H9 (cell line): ENCODE measurements around the gene DAAM2. TPM values are rescaled to one million over a fixed set of nuclear protein-coding genes. Genes with fewer than 3 reads are reported as not detected.

Experiments
- DNase-seq: peaks from one replicate; pipeline ENCODE4 v3.0.0-alpha.2; 2017
- H2AFZ ChIP-seq: one replicate; pipeline ENCODE4 v1.6.1; 2013; ENCODE audit warnings: mild to moderate bottlenecking, low read length, control low read depth, moderate library complexity
- H2AK5ac ChIP-seq: 2 replicates; pipeline ENCODE4 v1.6.1; 2013; ENCODE audit warnings: low read length, control low read depth, mixed read lengths; ENCODE audit not compliant: insufficient read length
- H2BK120ac ChIP-seq: one replicate; pipeline ENCODE4 v1.6.1; 2013; ENCODE audit warnings: low read depth, mild to moderate bottlenecking, low read length, control low read depth, inconsistent platforms; ENCODE audit not compliant: poor library complexity, severe bottlenecking
- H2BK12ac ChIP-seq: 2 replicates; pipeline ENCODE4 v1.6.1; 2013; ENCODE audit warnings: low read length, control low read depth, mixed read lengths, low read depth; ENCODE audit not compliant: insufficient read length
- H2BK15ac ChIP-seq: 2 replicates; pipeline ENCODE4 v1.6.1; 2013; ENCODE audit warnings: low read depth, low read length, control low read depth
- H2BK20ac ChIP-seq: one replicate; pipeline ENCODE4 v1.6.1; 2013; ENCODE audit warnings: low read depth, mild to moderate bottlenecking, low read length, control low read depth, inconsistent platforms; ENCODE audit not compliant: poor library complexity, severe bottlenecking
- H2BK5ac ChIP-seq: 2 replicates; pipeline ENCODE4 v1.6.1; 2013; ENCODE audit warnings: low read length, control low read depth, mixed read lengths; ENCODE audit not compliant: insufficient read length
- H3K14ac ChIP-seq: 2 replicates; pipeline ENCODE4 v1.6.1; 2013; ENCODE audit warnings: low read length, control low read depth; ENCODE audit not compliant: insufficient read depth
- H3K18ac ChIP-seq: 2 replicates; pipeline ENCODE4 v1.6.1; 2013; ENCODE audit warnings: low read depth, mild to moderate bottlenecking, mixed read lengths, low read length, control low read depth; ENCODE audit not compliant: insufficient read length
- H3K23ac ChIP-seq: 2 replicates; pipeline ENCODE4 v1.6.1; 2013; ENCODE audit warnings: low read length, control low read depth, mixed read lengths, low read depth; ENCODE audit not compliant: insufficient read length
- H3K23me2 ChIP-seq: 2 replicates; pipeline ENCODE4 v1.6.1; 2013; ENCODE audit warnings: low read depth, mild to moderate bottlenecking, mixed read lengths, low read length, control low read depth; ENCODE audit not compliant: insufficient read length, poor library complexity, severe bottlenecking
- H3K27ac ChIP-seq: 2 replicates; pipeline ENCODE4 v1.5.1; 2013; ENCODE audit warnings: low read length, control low read depth, mixed read lengths, low read depth; ENCODE audit not compliant: insufficient read length
- H3K27me3 ChIP-seq: 2 replicates; pipeline ENCODE4 v1.6.1; 2013; ENCODE audit warnings: low read length, control low read depth, inconsistent platforms; ENCODE audit not compliant: insufficient read depth
- H3K4ac ChIP-seq: 2 replicates; pipeline ENCODE4 v1.6.1; 2013; ENCODE audit warnings: low read depth, mild to moderate bottlenecking, control low read depth, inconsistent platforms, low read length, moderate library complexity
- H3K4me1 ChIP-seq: 2 replicates; pipeline ENCODE4 v1.6.1; 2013; ENCODE audit warnings: low read length, control low read depth, inconsistent platforms; ENCODE audit not compliant: insufficient read depth
- H3K4me2 ChIP-seq: 2 replicates; pipeline ENCODE4 v1.6.1; 2013; ENCODE audit warnings: low read length, control low read depth, mixed read lengths; ENCODE audit not compliant: insufficient read length, insufficient read depth
- H3K56ac ChIP-seq: 2 replicates; pipeline ENCODE4 v1.6.1; 2013; ENCODE audit warnings: low read depth, mild to moderate bottlenecking, mixed read lengths, low read length, control low read depth; ENCODE audit not compliant: insufficient read length
- H3K79me1 ChIP-seq: 2 replicates; pipeline ENCODE4 v1.6.1; 2013; ENCODE audit warnings: low read depth, mild to moderate bottlenecking, moderate library complexity, low read length, control low read depth, inconsistent platforms; ENCODE audit not compliant: insufficient read depth, poor library complexity, severe bottlenecking
- H3K79me2 ChIP-seq: 2 replicates; pipeline ENCODE4 v1.6.1; 2013; ENCODE audit warnings: low read length, control low read depth, inconsistent platforms; ENCODE audit not compliant: insufficient read depth
- H3K9ac ChIP-seq: 2 replicates; pipeline ENCODE4 v1.6.1; 2013; ENCODE audit warnings: low read length, control low read depth, mixed read lengths; ENCODE audit not compliant: insufficient read length; ENCODE audit errors: extremely low read depth
- H3K9me3 ChIP-seq: one replicate; pipeline ENCODE4 v1.6.1; 2013; ENCODE audit warnings: low read depth, low read length, inconsistent platforms; ENCODE audit not compliant: control insufficient read depth
- H3T11ph ChIP-seq: one replicate; pipeline ENCODE4 v1.6.1; 2013; ENCODE audit warnings: mild to moderate bottlenecking, low read length, control low read depth, inconsistent platforms
- H4K20me1 ChIP-seq: one replicate; pipeline ENCODE4 v1.6.1; 2013; ENCODE audit not compliant: control insufficient read depth, insufficient read length, insufficient read depth
- H4K5ac ChIP-seq: 2 replicates; pipeline ENCODE4 v1.6.1; 2013; ENCODE audit warnings: low read depth, mild to moderate bottlenecking, mixed read lengths, low read length, control low read depth; ENCODE audit not compliant: insufficient read length
- H4K8ac ChIP-seq: replicated peaks from 2 replicates; pipeline ENCODE4 v1.6.1; 2013; ENCODE audit warnings: low read length, control low read depth, mixed read lengths, low read depth; ENCODE audit not compliant: insufficient read length
- H4K91ac ChIP-seq: 2 replicates; pipeline ENCODE4 v1.6.1; 2013; ENCODE audit warnings: low read depth, mild to moderate bottlenecking, moderate library complexity, mixed read lengths, low read length, control low read depth; ENCODE audit not compliant: insufficient read length
- H3K27ac Mint-ChIP-seq, 3 experiments: 2 replicates in 2 of 3; 3 replicates in 1 of 3; pipeline ENCODE4 v1.8.0; 2020 to 2021; ENCODE audit warnings: mixed read lengths in 3 of 3, mild to moderate bottlenecking in 1 of 3, moderate library complexity in 1 of 3
- H3K27me3 Mint-ChIP-seq: 2 replicates; pipeline ENCODE4 v1.8.0; 2021; ENCODE audit warnings: low read depth, mild to moderate bottlenecking, moderate library complexity, mixed read lengths
- H3K36me3 Mint-ChIP-seq, 3 experiments: 2 replicates in 2 of 3; 3 replicates in 1 of 3; pipeline ENCODE4 v1.8.0; 2020 to 2021; ENCODE audit warnings: low read depth in 3 of 3, mixed read lengths in 3 of 3; ENCODE audit not compliant: insufficient read depth in 1 of 3
- H3K4me1 Mint-ChIP-seq, 2 experiments: 2 replicates each; pipeline ENCODE4 v1.8.0; 2020; ENCODE audit warnings: mixed read lengths in 2 of 2
- H3K4me3 Mint-ChIP-seq, 2 experiments: 2 replicates in 1 of 2; 3 replicates in 1 of 2; pipeline ENCODE4 v1.8.0; 2020 to 2021; ENCODE audit warnings: mild to moderate bottlenecking in 2 of 2, mixed read lengths in 2 of 2, moderate library complexity in 1 of 2
- H3K9me3 Mint-ChIP-seq, 2 experiments: 2 replicates in 1 of 2; 3 replicates in 1 of 2; pipeline ENCODE4 v1.8.0; 2020; ENCODE audit warnings: mild to moderate bottlenecking in 2 of 2, mixed read lengths in 2 of 2, moderate library complexity in 1 of 2
- WGBS: extraction: QIAGEN DNeasy Blood & Tissue Kit; methylation state at CpG from one replicate; pipeline ENCODE4 v1.1.7; 2013; ENCODE audit warnings: missing lambda C conversion rate, low lambda C conversion rate, mixed read lengths; ENCODE audit not compliant: insufficient read length; ENCODE audit errors: extremely low coverage; 5-methylcytosine and 5-hydroxymethylcytosine counted together
- total RNA-seq: library from RNA; stranded (reverse); gene quantifications from 2 replicates; pipeline ENCODE4 v1.2.1, GENCODE V29; 2021
- TF ChIP-seq, protein P1 (sequence below): fragments of 200-600 bp; sonication (generic); conservative IDR thresholded peaks from 3 replicates; pipeline ENCODE4 v1.8.0; 2021; ENCODE audit warnings: antibody characterized with exemption, mild to moderate bottlenecking

DAAM2 gene
- total RNA-seq, 1 experiment from 2014 or later, result 1.1 TPM

DNA sequence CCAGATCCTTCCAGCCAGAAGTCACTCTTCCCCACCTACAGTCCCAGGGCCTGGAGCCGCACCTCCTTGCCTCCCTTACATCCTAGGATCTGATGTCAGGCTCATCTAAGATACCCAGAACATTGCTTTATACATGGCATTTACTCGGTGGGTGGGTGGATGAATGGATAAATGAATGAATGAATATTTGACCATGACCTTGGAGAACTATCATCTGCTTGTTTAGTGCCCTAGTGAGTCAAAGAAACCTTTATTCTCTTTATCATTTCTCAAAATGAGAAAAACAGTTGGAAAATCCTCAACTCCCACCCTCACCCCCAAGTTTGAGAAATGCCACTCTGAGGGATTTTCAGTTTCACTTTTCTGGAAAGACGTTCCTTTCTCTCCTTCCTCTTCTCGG is 56.0 kb downstream of the DAAM2 start:
- Histone ChIP-seq H2BK15ac (no peak overlapping the region), H2BK5ac (no peak overlapping the region), H2BK20ac (no peak overlapping the region), H3K79me2 (no peaks in the 10 kb centered on the region), H4K20me1 (no peaks in the 10 kb centered on the region), H2BK120ac (no peak overlapping the region), H3K14ac (no peak overlapping the region), H3K27ac (no peak overlapping the region), H3K23ac (no peak overlapping the region), H3T11ph (no peak overlapping the region), H3K4me2 (no peak overlapping the region), H3K4ac (no peak overlapping the region), H4K91ac (no peak overlapping the region), H3K56ac (no peak overlapping the region), H4K5ac (no peak overlapping the region), H4K8ac (no peak overlapping the region), H3K4me1 (no peaks in the 10 kb centered on the region), H2AK5ac (no peak overlapping the region), H3K23me2 (no peaks in the 10 kb centered on the region), H3K18ac (no peak overlapping the region), H3K27me3 (no peaks in the 10 kb centered on the region), H2AFZ (no peak overlapping the region), H3K79me1 (no peaks in the 10 kb centered on the region), H3K9ac (no peak overlapping the region), H3K9me3 (no peaks in the 10 kb centered on the region), H2BK12ac (no peak overlapping the region)
- DNase-seq, result no peak
- no peak overlapping the region for H3K27ac Mint-ChIP-seq
- TF ChIP-seq, protein P1, sequence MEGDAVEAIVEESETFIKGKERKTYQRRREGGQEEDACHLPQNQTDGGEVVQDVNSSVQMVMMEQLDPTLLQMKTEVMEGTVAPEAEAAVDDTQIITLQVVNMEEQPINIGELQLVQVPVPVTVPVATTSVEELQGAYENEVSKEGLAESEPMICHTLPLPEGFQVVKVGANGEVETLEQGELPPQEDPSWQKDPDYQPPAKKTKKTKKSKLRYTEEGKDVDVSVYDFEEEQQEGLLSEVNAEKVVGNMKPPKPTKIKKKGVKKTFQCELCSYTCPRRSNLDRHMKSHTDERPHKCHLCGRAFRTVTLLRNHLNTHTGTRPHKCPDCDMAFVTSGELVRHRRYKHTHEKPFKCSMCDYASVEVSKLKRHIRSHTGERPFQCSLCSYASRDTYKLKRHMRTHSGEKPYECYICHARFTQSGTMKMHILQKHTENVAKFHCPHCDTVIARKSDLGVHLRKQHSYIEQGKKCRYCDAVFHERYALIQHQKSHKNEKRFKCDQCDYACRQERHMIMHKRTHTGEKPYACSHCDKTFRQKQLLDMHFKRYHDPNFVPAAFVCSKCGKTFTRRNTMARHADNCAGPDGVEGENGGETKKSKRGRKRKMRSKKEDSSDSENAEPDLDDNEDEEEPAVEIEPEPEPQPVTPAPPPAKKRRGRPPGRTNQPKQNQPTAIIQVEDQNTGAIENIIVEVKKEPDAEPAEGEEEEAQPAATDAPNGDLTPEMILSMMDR, result no peak
- H3K9me3 Mint-ChIP-seq, result no peaks in the 10 kb centered on the region
- no peak overlapping the region for H3K4me3 Mint-ChIP-seq
- no CpG with 5 or more reads among the region's 4 CpGs for WGBS
- H3K4me1 Mint-ChIP-seq, result peaks cover 5 to 8% of the 10 kb centered on the region in 2 experiments; a peak in 3 of 4 replicates
- no peaks in the 10 kb centered on the region for H3K36me3 Mint-ChIP-seq
- H3K27me3 Mint-ChIP-seq, result peaks cover 2% of the 10 kb centered on the region
